HL-60/S4 treated with retinoic acid at 250 ng/mL for 4 days and 3 days (cell line): ENCODE measurements around the gene GRID1.
"Not testable (repeated sequence)": the region's sequence is repeated elsewhere in the genome, so short reads cannot be mapped to it uniquely, and the experiment has no call there.

ENCODE experiments used
- in situ Hi-C: fragments of 300-500 bp; cut with MboI; formaldehyde crosslinking; loops from 2 replicates; pipeline ENCODE4 v1.7.0; 2022; ENCODE audit warnings: low sequenced_read_pairs

Gene GRID1

GRCh38 chr10:86392723-86393094, 26.1 kb upstream of the GRID1 start:
- in situ Hi-C loops = loop anchor here (10.0 kb wide), 1 partner anchor 192 kb away; no protein-coding TSS in a partner anchor

GRCh38 chr10:86391986-86392722, 25.6 kb upstream of the GRID1 start:
- in situ Hi-C loops = loop anchor here (10.0 kb wide), 1 partner anchor 193 kb away; no protein-coding TSS in a partner anchor

GRCh38 chr10:86391236-86391840, 24.7 kb upstream of the GRID1 start:
- in situ Hi-C loops = loop anchor here (10.0 kb wide), 1 partner anchor 193 kb away; no protein-coding TSS in a partner anchor

GRCh38 chr10:86390337-86391120, 23.9 kb upstream of the GRID1 start:
- in situ Hi-C loops = loop anchor here (10.0 kb wide), 1 partner anchor 194 kb away; no protein-coding TSS in a partner anchor

GRCh38 chr10:86389441-86390193, 23.0 kb upstream of the GRID1 start:
- in situ Hi-C loops = loop anchor here (10.0 kb wide), 1 partner anchor 195 kb away; no protein-coding TSS in a partner anchor

GRCh38 chr10:86389109-86389440, 22.5 kb upstream of the GRID1 start:
- in situ Hi-C loops = not testable (repeated sequence)

- in situ Hi-C loops = no loop called here
Observed at GRCh38 chr10:86388119-86388704, 21.6 kb upstream of the GRID1 start.

- in situ Hi-C loops = no loop called here
Observed at GRCh38 chr10:86387178-86387794, 20.7 kb upstream of the GRID1 start.

- in situ Hi-C loops = no loop called here
Observed at GRCh38 chr10:86385806-86386205, 19.2 kb upstream of the GRID1 start.

GRCh38 chr10:86377797-86378146, 11.2 kb upstream of the GRID1 start:
- in situ Hi-C loops = no loop called here

GRCh38 chr10:86376852-86377796, 10.5 kb upstream of the GRID1 start:
- in situ Hi-C loops = no loop called here

GRCh38 chr10:86376403-86376802, 9.8 kb upstream of the GRID1 start:
- in situ Hi-C loops = no loop called here

GRCh38 chr10:86375204-86375603, 8.6 kb upstream of the GRID1 start:
- in situ Hi-C loops = no loop called here

- in situ Hi-C loops = no loop called here
Observed at GRCh38 chr10:86374664-86375063, 8.1 kb upstream of the GRID1 start.

- in situ Hi-C loops = no loop called here
Observed at GRCh38 chr10:86373828-86374227, 7.2 kb upstream of the GRID1 start.

GRCh38 chr10:86373251-86373650, 6.7 kb upstream of the GRID1 start:
- in situ Hi-C loops = no loop called here

- in situ Hi-C loops = no loop called here
Observed at GRCh38 chr10:86372784-86373239, 6.2 kb upstream of the GRID1 start.

- in situ Hi-C loops = no loop called here
Observed at GRCh38 chr10:86372119-86372783, 5.7 kb upstream of the GRID1 start.
